ENCODE data around the gene CCR3.

DNA sequence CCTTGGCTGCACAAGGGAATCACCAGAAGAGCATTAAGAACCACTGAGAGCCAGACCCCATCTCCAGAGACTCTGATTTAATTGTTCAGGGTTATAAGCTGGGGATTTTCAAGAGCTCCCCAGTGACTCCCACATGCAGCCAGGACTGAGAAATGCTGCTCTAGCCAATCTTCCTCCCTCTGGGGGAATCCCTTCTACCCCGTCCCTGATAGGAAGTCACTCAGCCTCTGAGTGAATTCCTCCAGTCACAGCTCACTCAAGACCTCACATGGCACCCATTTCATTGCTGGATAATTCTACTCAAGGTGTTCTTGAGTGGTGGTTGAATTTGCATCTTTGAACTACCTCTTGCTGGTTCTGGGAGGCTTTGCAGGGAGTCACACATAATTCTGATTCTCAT lies 10.7 kb downstream of the CCR3 start:
- TF ChIP-seq CTCF (conservative IDR thresholded peaks at IDR 0.05; ENCODE audit: low read length): no peak
- TF ChIP-seq EZH2phosphoT487 (IDR thresholded peaks at IDR 0.05; ENCODE audit: borderline replicate concordance): no peak
